Endothelial cell of umbilical vein (primary cell): ENCODE results near the gene YAE1. TPM values are rescaled to one million over a fixed set of nuclear protein-coding genes. Genes with fewer than 3 reads are reported as not detected.

Source experiments
- BruUV-seq: library from RNA; stranded (reverse); fragments of 400-500 nt; replicated peaks from 2 replicates; lab custom pipeline; 2021; lab: Mats Ljungman, UMichigan
- CTCF ChIA-PET: fragments of 300-600, 350-600 bp; sonication (Branson Sonifier 250); formaldehyde crosslinking; loops from one replicate; lab custom pipeline; 2021; ENCODE audit warnings: antibody characterized with exemption, inconsistent platforms; lab: Charles Lee
- POLR2A ChIA-PET: fragments of 300-600, 350-600 bp; sonication (Branson Sonifier 250); formaldehyde crosslinking; loops from one replicate; lab custom pipeline; 2021; ENCODE audit warnings: antibody characterized with exemption, inconsistent platforms; lab: Charles Lee
- DNase-seq: peaks from one replicate; pipeline ENCODE4 v3.0.0-alpha.2; 2011; ENCODE audit warnings: low read depth, low spot score
- FAIRE-seq: peaks from 2 replicates; lab custom pipeline; 2011; peaks lifted over from hg19 to GRCh38; lab: Jason Lieb, UNC
- H2AFZ ChIP-seq: 2 replicates; pipeline ENCODE4 v1.6.0; 2012; ENCODE audit warnings: low read depth, low read length, control low read depth, inconsistent platforms
- H3K27ac ChIP-seq: 2 replicates; pipeline ENCODE4 v1.5.1; 2011; ENCODE audit warnings: low read depth, mild to moderate bottlenecking, control low read depth, low read length, moderate library complexity; ENCODE audit not compliant: insufficient read depth
- H3K27me3 ChIP-seq, 2 experiments: 2 replicates each; pipeline versions ENCODE4 v1.6.0 to v1.6.1; 2011; ENCODE audit warnings: low read length in 2 of 2, mixed read lengths in 1 of 2; ENCODE audit not compliant: control insufficient read depth in 2 of 2, insufficient read depth in 2 of 2
- H3K36me3 ChIP-seq, 2 experiments: 2 replicates in 1 of 2; 3 replicates in 1 of 2; pipeline ENCODE4 v1.5.1; 2011; ENCODE audit warnings: low read length in 2 of 2, mild to moderate bottlenecking in 1 of 2, moderate library complexity in 1 of 2; ENCODE audit not compliant: control insufficient read depth in 2 of 2, insufficient read depth in 2 of 2; ENCODE audit errors: extremely low read depth in 1 of 2
- H3K4me1 ChIP-seq: 3 replicates; pipeline ENCODE4 v1.5.1; 2011; ENCODE audit warnings: mild to moderate bottlenecking, low read length; ENCODE audit not compliant: control insufficient read depth, insufficient read depth; ENCODE audit errors: extremely low read depth
- H3K4me2 ChIP-seq: 2 replicates; pipeline ENCODE4 v1.6.1; 2011; ENCODE audit warnings: low read length, control low read depth, mixed read lengths; ENCODE audit not compliant: insufficient read depth
- H3K4me3 ChIP-seq, 3 experiments: fragments of 200-600 bp in 1 of 3; sonication (generic), shearing (Covaris generic) in 1 of 3; replicated peaks in 1 of 3; 2 replicates each; pipeline ENCODE4 v1.5.1; 2011 to 2016; ENCODE audit warnings: control low read depth in 3 of 3, low read length in 3 of 3, mild to moderate bottlenecking in 2 of 3, inconsistent platforms in 1 of 3, low read depth in 1 of 3, moderate library complexity in 1 of 3; ENCODE audit not compliant: insufficient read depth in 1 of 3
- H3K79me2 ChIP-seq: 2 replicates; pipeline ENCODE4 v1.6.0; 2012; ENCODE audit warnings: low read length, inconsistent platforms; ENCODE audit not compliant: control insufficient read depth, insufficient read depth
- H3K9ac ChIP-seq: replicated peaks from 2 replicates; pipeline ENCODE3; 2011; ENCODE audit warnings: low read length, control low read depth; ENCODE audit not compliant: insufficient read depth; ENCODE audit errors: extremely low read depth
- H3K9me1 ChIP-seq: replicated peaks from 3 replicates; pipeline ENCODE4 v1.6.0; 2011; ENCODE audit warnings: mild to moderate bottlenecking, low read length; ENCODE audit not compliant: control insufficient read depth, insufficient read depth; ENCODE audit errors: extremely low read depth
- H3K9me3 ChIP-seq: replicated peaks from 2 replicates; pipeline ENCODE4 v1.5.1; 2012; ENCODE audit warnings: low read length, inconsistent platforms; ENCODE audit not compliant: control insufficient read depth, insufficient read depth
- H4K20me1 ChIP-seq: replicated peaks from 2 replicates; pipeline ENCODE3; 2011; ENCODE audit warnings: mild to moderate bottlenecking, low read length; ENCODE audit not compliant: control insufficient read depth, insufficient read depth; ENCODE audit errors: extremely low read depth
- CTCF ChIP-seq, 2 donors: IDR thresholded peaks; 1 replicate in 1 of 2; 2 replicates in 1 of 2; pipeline ENCODE4 v1.5.1; 2011; ENCODE audit warnings: low read length in 2 of 2, mild to moderate bottlenecking in 2 of 2, moderate library complexity in 2 of 2, control low read depth in 1 of 2, inconsistent platforms in 1 of 2, low read depth in 1 of 2; ENCODE audit not compliant: insufficient read depth in 1 of 2; ENCODE audit errors: extremely low read depth in 1 of 2
- EZH2 ChIP-seq: IDR thresholded peaks from 2 replicates; pipeline ENCODE4 v1.6.1; 2012; ENCODE audit warnings: borderline replicate concordance, low read depth, mild to moderate bottlenecking, moderate library complexity, low read length, inconsistent platforms; ENCODE audit not compliant: severe bottlenecking
- FOS ChIP-seq: IDR thresholded peaks from 2 replicates; pipeline ENCODE4 v1.6.1; 2011; ENCODE audit warnings: mild to moderate bottlenecking, low read length, moderate library complexity, borderline replicate concordance; ENCODE audit not compliant: insufficient read depth
- GATA2 ChIP-seq: IDR thresholded peaks from 2 replicates; pipeline ENCODE4 v1.7.0; 2011; ENCODE audit warnings: low read depth, mild to moderate bottlenecking, moderate library complexity, mixed read lengths, low read length; ENCODE audit not compliant: insufficient read length, insufficient read depth
- JUN ChIP-seq: IDR thresholded peaks from 2 replicates; pipeline ENCODE4 v1.6.1; 2011; ENCODE audit warnings: borderline replicate concordance, low read depth; ENCODE audit not compliant: insufficient read length, insufficient read depth
- MAX ChIP-seq: IDR thresholded peaks from 2 replicates; pipeline ENCODE4 v1.6.1; 2011; ENCODE audit not compliant: insufficient read depth, insufficient read length
- MYC ChIP-seq: IDR thresholded peaks from one replicate; pipeline ENCODE4 v1.6.1; 2011; ENCODE audit warnings: mild to moderate bottlenecking, low read depth, low read length
- POLR2A ChIP-seq: IDR thresholded peaks from 2 replicates; pipeline ENCODE4 v1.6.1; 2012; ENCODE audit warnings: low read depth, mild to moderate bottlenecking, control low read depth, low read length
- POLR2AphosphoS5 ChIP-seq: IDR thresholded peaks from 2 replicates; pipeline ENCODE4 v1.6.1; 2012; ENCODE audit warnings: low read depth, mild to moderate bottlenecking, control low read depth, low read length, moderate library complexity; ENCODE audit not compliant: insufficient read depth
- dilution Hi-C: fragments of 300-500 bp; cut with MboI; formaldehyde crosslinking; loops from one replicate; pipeline ENCODE4 v1.15.0; 2019; ENCODE audit warnings: low sequenced_read_pairs; ENCODE audit not compliant: extremely low pct_ligation_motif_present
- intact Hi-C: fragments of 100-400 bp; cut with micrococcal nuclease; formaldehyde crosslinking; loops from one replicate; pipeline ENCODE4 v1.10.0; 2022
- polyA plus RNA-seq, 4 experiments: library from polyadenylated mRNA; depleted of rRNA in 3 of 4; stranded (reverse) in 3 of 4; unstranded in 1 of 4; fragments of >200 nt; gene quantifications; 2 replicates each; pipeline versions ENCODE4 v1.2.1 to v1.2.3, GENCODE V29; 2011 to 2012; ENCODE audit warnings: missing spikeins in 1 of 4
- total RNA-seq: library from RNA; stranded (reverse); gene quantifications from 2 replicates; pipeline ENCODE4 v1.2.3, GENCODE V29; 2021

YAE1 gene
- total and polyA plus RNA-seq, 2 donors (not counting 3 experiments of a cell fraction or from before 2014, with no cell fraction given), result 13.3 to 20.7 TPM

GRCh38 chr7:39614299-39614698, 48.1 kb downstream of the YAE1 start:
- no peaks in the 10 kb centered on the region for H3K27me3 ChIP-seq
- ChIA-PET POLR2A (interaction anchor here (0.9 to 1.5 kb wide), 4 partner anchors 9 to 25 kb away, joined by 4 to 13 read pairs (median 8); partner anchors contain the start of gene RALA), CTCF (interaction anchor here (1.0 to 10.5 kb wide), 6 partner anchors 9 to 95 kb away, joined by 4 to 134 read pairs (median 5); partner anchors contain the start of gene RALA)
- H3K79me2 ChIP-seq, result no peaks in the 10 kb centered on the region
- no peaks in the 10 kb centered on the region for H4K20me1 ChIP-seq
- intact Hi-C loops (no loop called here), dilution Hi-C loops (no loop called here)
- no peak for DNase-seq
- peak overlapping the region; percentile 53 for H3K4me2 ChIP-seq
- H2AFZ ChIP-seq, result no peak overlapping the region
- H3K9ac ChIP-seq, result peak overlapping the region; percentile 44
- no TSS peak for BruUV-seq
- H3K4me1 ChIP-seq, result peaks cover 55% of the 10 kb centered on the region
- H3K4me3 ChIP-seq, result no peak overlapping the region
- no peak for TF ChIP-seq MAX
- no peak for TF ChIP-seq CTCF (IDR thresholded peaks at IDR 0.05; ENCODE audit: extremely low read depth in 1 of 2, insufficient read depth in 1 of 2, low read depth in 1 of 2, low read length in 2 of 2)
- no peak for TF ChIP-seq MYC
- TF ChIP-seq FOS, result no peak
- no peak for TF ChIP-seq GATA2
- TF ChIP-seq EZH2, result no peak
- no peak for TF ChIP-seq POLR2A
- TF ChIP-seq JUN, result no peak
- no peak for TF ChIP-seq POLR2AphosphoS5
- no peaks in the 10 kb centered on the region for H3K36me3 ChIP-seq
- no peaks in the 10 kb centered on the region for H3K9me3 ChIP-seq
- peak overlapping the region; percentile 89 for H3K27ac ChIP-seq
- FAIRE-seq, result no peak
- no peaks in the 10 kb centered on the region for H3K9me1 ChIP-seq
